Osteocyte (in vitro differentiated cells): Measurements from ENCODE around the gene PACC1. TPM values are rescaled to one million over a fixed set of nuclear protein-coding genes. Genes with fewer than 3 reads are reported as not detected.
"Not testable (repeated sequence)": the region's sequence is repeated elsewhere in the genome, so short reads cannot be mapped to it uniquely, and the experiment has no call there.

Experiments used
- DNase-seq: peaks from one replicate; pipeline ENCODE4 v3.0.0; 2021; ENCODE audit warnings: mixed read lengths; ENCODE audit not compliant: unreplicated experiment; ENCODE audit errors: extremely low spot score
- H3K27ac Mint-ChIP-seq: one replicate; pipeline ENCODE4 v1.8.0; 2021; ENCODE audit warnings: mild to moderate bottlenecking, mixed read lengths; ENCODE audit not compliant: unreplicated experiment
- H3K27me3 Mint-ChIP-seq: one replicate; pipeline ENCODE4 v1.8.0; 2021; ENCODE audit warnings: mixed read lengths; ENCODE audit not compliant: unreplicated experiment
- H3K36me3 Mint-ChIP-seq: one replicate; pipeline ENCODE4 v1.8.0; 2021; ENCODE audit warnings: mixed read lengths; ENCODE audit not compliant: unreplicated experiment
- H3K4me1 Mint-ChIP-seq: one replicate; pipeline ENCODE4 v1.8.0; 2021; ENCODE audit warnings: mixed read lengths; ENCODE audit not compliant: unreplicated experiment
- H3K4me3 Mint-ChIP-seq: one replicate; pipeline ENCODE4 v1.8.0; 2021; ENCODE audit warnings: mild to moderate bottlenecking, moderate library complexity, mixed read lengths; ENCODE audit not compliant: unreplicated experiment
- H3K9me3 Mint-ChIP-seq: one replicate; pipeline ENCODE4 v1.8.0; 2021; ENCODE audit warnings: mixed read lengths; ENCODE audit not compliant: unreplicated experiment
- CTCF ChIP-seq: fragments of 200-600 bp; sonication (generic); IDR thresholded peaks from 2 replicates; pipeline ENCODE4 v1.5.0; 2021; ENCODE audit warnings: antibody characterized with exemption, mild to moderate bottlenecking, moderate library complexity
- total RNA-seq: library from RNA; stranded (reverse); gene quantifications from 2 replicates; pipeline ENCODE4 v1.2.1, GENCODE V29; 2021

Gene PACC1
- total RNA-seq, 1 donor from 2014 or later = 11.4 TPM

DNA sequence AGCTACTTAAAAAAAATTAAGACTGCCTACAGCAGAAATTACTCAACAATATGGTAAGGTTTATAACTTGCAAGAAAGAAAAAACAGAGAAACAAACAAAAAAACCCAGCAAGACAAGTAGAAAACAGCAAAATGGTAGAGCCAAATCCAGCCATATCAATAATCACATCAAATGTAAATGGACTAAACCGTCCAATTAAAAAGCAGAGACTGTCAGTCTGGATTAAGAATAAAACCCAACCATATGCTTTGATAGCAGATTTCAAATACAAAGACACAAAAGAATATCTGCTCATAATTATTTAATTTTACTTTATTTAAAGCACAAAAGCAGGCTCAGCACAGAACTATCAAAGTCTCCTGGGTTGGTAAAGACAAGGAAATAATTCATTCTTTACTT is 17.5 kb downstream of the PACC1 start:
- no peaks in the 10 kb centered on the region for H3K27me3 Mint-ChIP-seq
- no peak overlapping the region for H3K27ac Mint-ChIP-seq
- no peaks in the 10 kb centered on the region for H3K4me1 Mint-ChIP-seq
- no peak for TF ChIP-seq CTCF
- H3K9me3 Mint-ChIP-seq = peaks cover 23% of the 10 kb centered on the region
- H3K4me3 Mint-ChIP-seq = no peak overlapping the region
- H3K36me3 Mint-ChIP-seq = peaks cover 32% of the 10 kb centered on the region
- DNase-seq = no peak

DNA sequence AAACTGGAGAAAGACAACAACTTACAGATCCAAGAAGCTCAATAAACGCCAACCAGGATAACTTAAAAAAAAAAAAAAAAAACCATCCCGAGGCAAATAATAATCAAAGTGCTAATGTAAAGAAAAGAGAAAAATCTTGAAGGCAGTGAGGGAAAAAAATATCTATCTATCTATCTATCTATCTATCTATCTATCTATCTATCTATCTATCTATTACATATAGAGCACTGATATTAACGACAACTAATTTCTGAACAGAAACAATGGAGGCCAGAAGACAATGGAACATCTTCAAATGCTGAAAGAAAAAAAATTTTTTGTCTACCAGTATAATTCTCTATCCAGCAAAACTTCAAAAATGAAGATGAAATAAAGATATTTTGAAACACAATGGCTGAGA is 18.0 kb downstream of the PACC1 start:
- no peak overlapping the region for H3K27ac Mint-ChIP-seq
- no peaks in the 10 kb centered on the region for H3K27me3 Mint-ChIP-seq
- DNase-seq = no peak
- no peak overlapping the region for H3K4me3 Mint-ChIP-seq
- peaks cover 25% of the 10 kb centered on the region for H3K9me3 Mint-ChIP-seq
- peaks cover 33% of the 10 kb centered on the region for H3K36me3 Mint-ChIP-seq
- no peaks in the 10 kb centered on the region for H3K4me1 Mint-ChIP-seq
- no peak for TF ChIP-seq CTCF

DNA sequence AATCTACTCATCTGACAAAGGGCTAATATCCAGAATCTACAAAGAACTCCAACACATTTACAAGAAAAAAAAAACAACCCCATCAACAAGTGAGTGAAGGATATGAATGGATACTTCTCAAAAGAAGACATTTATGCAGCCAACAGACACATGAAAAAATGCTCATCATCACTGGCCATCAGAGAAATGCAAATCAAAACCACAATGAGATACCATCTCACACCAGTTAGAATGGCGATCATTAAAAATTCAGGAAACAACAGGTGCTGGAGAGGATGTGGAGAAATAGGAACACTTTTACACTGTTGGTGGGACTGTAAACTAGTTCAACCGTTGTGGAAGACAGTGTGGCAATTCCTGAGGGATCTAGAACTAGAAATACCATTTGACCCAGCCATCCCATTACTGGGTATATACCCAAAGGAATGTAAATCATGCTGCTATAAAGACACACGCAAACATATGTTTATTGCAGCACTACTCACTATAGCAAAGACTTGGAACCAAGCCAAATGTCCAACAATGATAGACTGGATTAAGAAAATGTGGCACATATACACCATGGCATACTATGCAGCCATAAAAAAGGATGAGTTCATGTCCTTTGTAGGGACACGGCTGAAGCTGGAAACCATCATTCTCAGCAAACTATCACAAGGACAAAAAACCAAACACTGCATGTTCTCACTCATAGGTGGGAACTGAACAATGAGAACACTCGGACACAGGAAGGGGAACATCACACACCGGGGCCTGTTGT is 18.8 kb downstream of the PACC1 start:
- H3K36me3 Mint-ChIP-seq = peaks cover 38% of the 10 kb centered on the region
- not testable (repeated sequence) for H3K27ac Mint-ChIP-seq, H3K4me3 Mint-ChIP-seq

GRCh38 chr1:212388985-212389716 is 25.5 kb downstream of the PACC1 start:
- H3K36me3 Mint-ChIP-seq = peaks cover 46% of the 10 kb centered on the region
- H3K9me3 Mint-ChIP-seq = peaks cover 20% of the 10 kb centered on the region
- H3K4me3 Mint-ChIP-seq = no peak overlapping the region
- no peak overlapping the region for H3K27ac Mint-ChIP-seq
- DNase-seq = no peak
- H3K4me1 Mint-ChIP-seq = no peaks in the 10 kb centered on the region
- no peaks in the 10 kb centered on the region for H3K27me3 Mint-ChIP-seq
- no peak for TF ChIP-seq CTCF

More for the DNA sequence above, 18.8 kb downstream of the PACC1 start:
- DNase-seq, H3K4me1 Mint-ChIP-seq, H3K27me3 Mint-ChIP-seq: not testable (repeated sequence)
- H3K9me3 Mint-ChIP-seq = peaks cover 28% of the 10 kb centered on the region

- no peak for DNase-seq
- Mint-ChIP-seq H3K27me3 (no peaks in the 10 kb centered on the region), H3K4me3 (no peak overlapping the region), H3K27ac (no peak overlapping the region), H3K4me1 (no peaks in the 10 kb centered on the region), H3K36me3 (peaks cover 45% of the 10 kb centered on the region), H3K9me3 (peaks cover 9% of the 10 kb centered on the region)
- TF ChIP-seq CTCF = no peak
Observed at GRCh38 chr1:212386029-212386428, 28.7 kb downstream of the PACC1 start.
